Measurements from ENCODE around the gene EPHB2. TPM values are rescaled to one million over a fixed set of nuclear protein-coding genes. Genes with fewer than 3 reads are reported as not detected.

The EPHB2 gene
- total RNA-seq, 2 experiments from 2014 or later = 0.08 TPM; not detected in 1

GRCh38 chr1:22712502-22713271, 2.0 kb downstream of the EPHB2 start:
- Histone ChIP-seq H3K36me3 (ENCODE audit: insufficient read depth, low read length) (no peaks in the 10 kb centered on the region), H3K27ac (ENCODE audit: low read depth in 1 of 2, low read length in 2 of 2) (no peak overlapping the region), H3K27me3 (ENCODE audit: control insufficient read depth in 1 of 2, insufficient read depth in 2 of 2, low read length in 2 of 2) (peaks cover 33 to 59% of the 10 kb centered on the region in 2 experiments), H3K4me3 (ENCODE audit: low read length) (no peak overlapping the region), H3K9me3 (ENCODE audit: control insufficient read depth in 1 of 2, insufficient read depth in 1 of 2, low read length in 2 of 2) (peaks cover 0 to 5% of the 10 kb centered on the region in 2 experiments), H3K4me1 (ENCODE audit: insufficient read depth, low read length) (peaks cover 16% of the 10 kb centered on the region)
- intact Hi-C loops (cut with DNase I, micrococcal nuclease) = no loop called here
- H3K27me3 Mint-ChIP-seq = peaks cover 69% of the 10 kb centered on the region
- peak overlapping the region; percentile 10 for H3K4me3 Mint-ChIP-seq
- H3K4me1 Mint-ChIP-seq (ENCODE audit: low read depth) = no peaks in the 10 kb centered on the region
- no peak for TF ChIP-seq CTCF (IDR thresholded peaks at IDR 0.05)
- H3K36me3 Mint-ChIP-seq (ENCODE audit: low read depth) = no peaks in the 10 kb centered on the region
- ATAC-seq (ENCODE audit: poor library complexity) = no peak
- no peaks in the 10 kb centered on the region for H3K9me3 Mint-ChIP-seq
- no peak overlapping the region for H3K27ac Mint-ChIP-seq
- ChIA-PET POLR2A (no interaction called here), CTCF (no interaction called here)
- DNase-seq = peak in 1 of 14 experiments; percentile 6

GRCh38 chr1:22714455-22714854, 3.8 kb downstream of the EPHB2 start:
- Mint-ChIP-seq H3K9me3 (no peaks in the 10 kb centered on the region), H3K27ac (no peak overlapping the region), H3K4me3 (no peak overlapping the region), H3K4me1 (ENCODE audit: low read depth) (no peaks in the 10 kb centered on the region), H3K27me3 (peaks cover 60% of the 10 kb centered on the region), H3K36me3 (ENCODE audit: low read depth) (no peaks in the 10 kb centered on the region)
- intact Hi-C loops (cut with DNase I, micrococcal nuclease) = no loop called here
- Histone ChIP-seq H3K27me3 (ENCODE audit: control insufficient read depth in 1 of 2, insufficient read depth in 2 of 2, low read length in 2 of 2) (peaks cover 27 to 49% of the 10 kb centered on the region in 2 experiments), H3K4me3 (ENCODE audit: low read length) (no peak overlapping the region), H3K4me1 (ENCODE audit: insufficient read depth, low read length) (peaks cover 16% of the 10 kb centered on the region), H3K9me3 (ENCODE audit: control insufficient read depth in 1 of 2, insufficient read depth in 1 of 2, low read length in 2 of 2) (peaks cover 0 to 5% of the 10 kb centered on the region in 2 experiments), H3K27ac (ENCODE audit: low read depth in 1 of 2, low read length in 2 of 2) (no peak overlapping the region), H3K36me3 (ENCODE audit: insufficient read depth, low read length) (no peaks in the 10 kb centered on the region)
- no peak for TF ChIP-seq CTCF (IDR thresholded peaks at IDR 0.05)
- DNase-seq (no peak), ATAC-seq (ENCODE audit: poor library complexity) (no peak)
- ChIA-PET POLR2A (no interaction called here), CTCF (no interaction called here)

- no peak for ATAC-seq (ENCODE audit: poor library complexity)
- peaks cover 0 to 4% of the 10 kb centered on the region in 2 experiments for H3K9me3 ChIP-seq (ENCODE audit: control insufficient read depth in 1 of 2, insufficient read depth in 1 of 2, low read length in 2 of 2)
- intact Hi-C loops (cut with DNase I, micrococcal nuclease) = no loop called here
- Mint-ChIP-seq H3K9me3 (no peaks in the 10 kb centered on the region), H3K4me3 (no peak overlapping the region), H3K27ac (no peak overlapping the region), H3K27me3 (peaks cover 54% of the 10 kb centered on the region), H3K36me3 (ENCODE audit: low read depth) (no peaks in the 10 kb centered on the region), H3K4me1 (ENCODE audit: low read depth) (no peaks in the 10 kb centered on the region)
- H3K27me3 ChIP-seq (ENCODE audit: control insufficient read depth in 1 of 2, insufficient read depth in 2 of 2, low read length in 2 of 2) = peaks cover 15 to 34% of the 10 kb centered on the region in 2 experiments
- ChIA-PET CTCF (no interaction called here), POLR2A (no interaction called here)
- TF ChIP-seq CTCF (IDR thresholded peaks at IDR 0.05) = no peak
- no peak overlapping the region for H3K27ac ChIP-seq (ENCODE audit: low read depth in 1 of 2, low read length in 2 of 2)
- H3K4me3 ChIP-seq (ENCODE audit: low read length) = no peak overlapping the region
- H3K4me1 ChIP-seq (ENCODE audit: insufficient read depth, low read length) = peaks cover 3% of the 10 kb centered on the region
- no peak for DNase-seq
- H3K36me3 ChIP-seq (ENCODE audit: insufficient read depth, low read length) = no peaks in the 10 kb centered on the region
Observed at GRCh38 chr1:22717037-22717760, 6.6 kb downstream of the EPHB2 start.
